Adipose tissue (tissue), 3 donors: ENCODE data around the gene RGS17. TPM values are rescaled to one million over a fixed set of nuclear protein-coding genes. Genes with fewer than 3 reads are reported as not detected.
"Not testable (repeated sequence)": the region's sequence is repeated elsewhere in the genome, so short reads cannot be mapped to it uniquely, and the experiment has no call there.

Experiments
- H3K27ac ChIP-seq: one replicate; pipeline ENCODE4 v1.5.1; 2013; ENCODE audit warnings: low read depth, low read length
- WGBS, 3 donors: extraction: QIAGEN DNeasy Blood & Tissue Kit; methylation state at CpG; one replicate each; pipeline ENCODE4 v1.1.7; 2013; 5-methylcytosine and 5-hydroxymethylcytosine counted together
- polyA plus RNA-seq, 3 donors: library from polyadenylated mRNA; stranded (reverse); fragments of 200-250 nt; gene quantifications; one replicate each; pipeline ENCODE4 v1.2.3, GENCODE V29; 2013
- donor health status: healthy with polysubstance abuse.
- donor health status: Bipolar disorder and iron deficiency.
- donor health status: healthy.

Gene RGS17
- polyA plus RNA-seq, 3 donors, result 0.22 to 1.1 (median 0.32) TPM

DNA sequence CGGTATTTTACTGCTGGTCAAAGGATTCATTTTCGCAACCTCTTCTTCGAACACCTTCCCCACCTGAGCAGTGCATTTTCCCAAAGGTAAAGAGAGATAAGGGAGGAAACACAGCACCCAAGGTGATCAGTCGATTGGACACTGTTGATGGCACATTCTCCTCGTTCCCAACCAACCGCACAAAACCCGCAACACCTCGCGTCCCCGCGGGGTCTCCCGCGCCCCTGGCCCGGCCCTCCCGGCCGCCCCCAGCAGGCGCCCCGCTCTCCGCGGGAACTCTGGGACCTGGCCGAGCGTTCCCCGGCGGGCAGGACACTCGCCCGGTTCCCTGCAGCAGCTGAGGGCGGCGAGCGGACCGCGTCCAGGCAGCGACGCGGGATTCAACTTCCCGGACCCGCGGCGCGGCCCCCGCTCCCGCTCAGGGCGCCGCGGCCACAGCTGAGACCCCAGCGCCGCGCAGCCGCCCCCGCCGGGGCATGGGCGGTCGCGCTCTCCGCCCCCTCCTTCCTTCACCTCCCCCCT, 506 bp downstream of the RGS17 start:
- 0 to 1% (median 1%) methylated on average over 37 to 54 of the region's 54 CpGs for WGBS, 3 donors
- no peak overlapping the region for H3K27ac ChIP-seq

GRCh38 chr6:153129873-153130514, 1.1 kb downstream of the RGS17 start:
- no peak overlapping the region for H3K27ac ChIP-seq
- WGBS, 3 donors, result 1% methylated on average over 35 to 53 of the region's 53 CpGs

- WGBS, 3 donors, result 62 to 92% (median 92%) methylated on average over 3 of the region's 3 CpGs
- H3K27ac ChIP-seq, result no peak overlapping the region
Observed at GRCh38 chr6:153126218-153126617, 4.9 kb downstream of the RGS17 start.

DNA sequence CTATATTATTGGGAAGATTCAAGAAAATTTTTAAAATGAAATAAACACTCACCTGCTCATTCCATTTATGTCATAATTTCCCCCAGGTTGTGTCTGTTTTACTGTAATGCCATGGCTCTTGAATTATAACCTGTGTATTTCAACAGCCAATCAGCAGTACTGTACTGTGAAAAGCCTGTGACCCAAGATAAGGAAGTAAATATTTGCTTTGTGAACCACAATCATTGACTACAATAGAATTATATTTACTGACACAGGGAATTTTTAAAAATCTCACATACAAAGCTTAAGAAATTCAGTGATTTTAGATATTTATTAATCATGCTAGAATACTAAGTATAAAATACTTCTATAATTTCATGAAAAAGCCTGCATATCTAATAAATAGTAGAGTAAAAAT, 6.0 kb downstream of the RGS17 start:
- H3K27ac ChIP-seq, result no peak overlapping the region

GRCh38 chr6:153123801-153124200, 7.3 kb downstream of the RGS17 start:
- H3K27ac ChIP-seq, result no peak overlapping the region
- 69 to 78% (median 72%) methylated on average over 3 of the region's 3 CpGs for WGBS, 3 donors

DNA sequence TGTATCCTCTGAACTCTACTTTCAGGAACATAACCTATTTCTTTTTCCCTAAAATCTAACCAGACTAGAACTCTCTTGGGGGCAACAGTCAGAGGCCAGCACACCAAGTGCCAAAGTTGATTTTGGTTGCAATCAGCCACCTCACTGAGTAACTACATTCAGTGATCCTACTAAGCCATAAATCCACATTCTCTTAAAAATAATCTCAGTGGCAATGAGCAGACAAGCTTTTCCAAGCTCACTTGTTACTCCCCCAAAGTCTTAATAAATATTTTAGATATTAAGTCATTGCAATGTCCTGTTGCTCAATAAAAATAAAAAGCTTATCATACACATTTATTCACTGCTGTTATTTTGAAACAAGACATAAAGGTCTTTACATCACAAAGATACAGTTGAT, 9.8 kb downstream of the RGS17 start:
- H3K27ac ChIP-seq, result no peak overlapping the region

GRCh38 chr6:153117986-153118879, 12.8 kb downstream of the RGS17 start:
- 58 to 69% (median 61%) methylated on average over 3 of the region's 3 CpGs for WGBS, 3 donors
- no peak overlapping the region for H3K27ac ChIP-seq

- H3K27ac ChIP-seq, result not testable (repeated sequence)
- 73 to 77% (median 76%) methylated on average over 9 of the region's 9 CpGs for WGBS, 3 donors
Observed at GRCh38 chr6:153111082-153111481, 20.0 kb downstream of the RGS17 start.

GRCh38 chr6:153110612-153111011, 20.5 kb downstream of the RGS17 start:
- WGBS, 3 donors, result 92 to 95% (median 93%) methylated on average over 11 of the region's 11 CpGs
- not testable (repeated sequence) for H3K27ac ChIP-seq

GRCh38 chr6:153108315-153108714, 22.8 kb downstream of the RGS17 start:
- H3K27ac ChIP-seq, result no peak overlapping the region

DNA sequence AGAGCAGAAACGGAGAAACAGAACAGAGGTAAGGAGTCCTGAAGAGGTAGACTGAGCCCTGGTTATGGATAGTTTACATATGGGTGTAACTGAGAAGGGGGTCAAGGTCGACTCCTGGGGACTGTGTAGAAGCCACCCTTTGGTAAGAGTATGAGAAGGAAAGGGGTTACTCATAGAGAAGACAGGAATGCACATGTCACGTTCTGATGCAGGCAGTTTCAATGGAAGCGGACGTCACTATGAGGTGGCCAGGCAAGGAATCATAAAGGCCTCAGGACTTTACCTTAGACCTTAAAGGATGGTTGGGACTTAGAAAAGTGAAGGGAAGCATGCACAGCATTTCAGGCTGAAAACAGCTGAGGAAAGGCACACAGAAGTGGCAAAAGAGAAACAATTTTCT, 25.1 kb downstream of the RGS17 start:
- H3K27ac ChIP-seq, result no peak overlapping the region
- 89 to 95% (median 89%) methylated on average over 5 of the region's 5 CpGs for WGBS, 3 donors

GRCh38 chr6:153104220-153104619, 26.9 kb downstream of the RGS17 start:
- WGBS, 3 donors, result 25 to 82% (median 75%) methylated on average over 4 of the region's 4 CpGs
- no peak overlapping the region for H3K27ac ChIP-seq

- H3K27ac ChIP-seq, result no peak overlapping the region
- WGBS, 3 donors, result 69 to 82% (median 75%) methylated on average over 6 of the region's 6 CpGs
Observed at GRCh38 chr6:153103319-153103655, 27.8 kb downstream of the RGS17 start.

- 74 to 82% (median 75%) methylated on average over 2 of the region's 2 CpGs for WGBS, 3 donors
- H3K27ac ChIP-seq, result no peak overlapping the region
Observed at GRCh38 chr6:153102605-153103318, 28.3 kb downstream of the RGS17 start.

DNA sequence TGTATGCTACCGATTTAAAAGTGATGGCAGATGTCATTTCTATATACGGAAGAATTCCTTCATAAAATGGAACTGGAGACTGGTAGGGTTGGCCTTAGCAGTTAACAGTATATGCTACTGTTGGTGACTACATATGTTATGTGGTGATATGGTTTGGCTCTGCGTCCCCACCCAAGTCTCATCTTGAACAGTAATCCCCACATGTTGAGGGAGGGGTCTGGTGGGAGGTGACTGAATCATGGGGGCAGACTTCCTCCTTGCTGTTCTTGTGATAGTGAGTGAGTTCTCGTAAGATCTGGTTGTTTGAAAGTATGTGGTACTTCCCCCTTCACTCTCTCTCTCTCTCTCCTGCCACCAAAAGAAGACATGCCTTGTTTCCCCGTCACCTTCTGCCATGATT, 29.6 kb downstream of the RGS17 start:
- WGBS, 3 donors, result 89 to 96% (median 89%) methylated on average over 5 of the region's 5 CpGs
- H3K27ac ChIP-seq, result no peak overlapping the region

GRCh38 chr6:153099636-153100035, 31.4 kb downstream of the RGS17 start:
- H3K27ac ChIP-seq, result no peak overlapping the region
- WGBS, 3 donors, result 61 to 89% (median 83%) methylated on average over 3 of the region's 3 CpGs

- 42 to 53% (median 47%) methylated on average over 1 of the region's 1 CpG for WGBS, 3 donors
- no peak overlapping the region for H3K27ac ChIP-seq
Observed at GRCh38 chr6:153096792-153097191, 34.3 kb downstream of the RGS17 start.

GRCh38 chr6:153096031-153096430, 35.1 kb downstream of the RGS17 start:
- no peak overlapping the region for H3K27ac ChIP-seq
- 52 to 71% (median 55%) methylated on average over 4 of the region's 4 CpGs for WGBS, 3 donors
